Natural killer cell (primary cell): ENCODE results near the gene VPS9D1. TPM values are rescaled to one million over a fixed set of nuclear protein-coding genes. Genes with fewer than 3 reads are reported as not detected.

ENCODE experiments used
- ATAC-seq, 3 donors: fragments of 150-1000 bp in 2 of 3; fragments of 200-7000 bp in 1 of 3; cut with Tn5 transposase; 1 replicate in 1 of 3; 2 replicates in 2 of 3; pipeline ENCODE4 v1.10.0; 2021; ENCODE audit warnings: mild to moderate bottlenecking in 2 of 3, moderate library complexity in 2 of 3
- DNase-seq, 2 donors: peaks; one replicate each; pipeline versions ENCODE4 v3.0.0 to v3.0.0-alpha.2; 2013 to 2021; ENCODE audit warnings: mixed read lengths in 1 of 2
- H3K27ac ChIP-seq: one replicate; pipeline ENCODE4 v1.5.1; 2013; ENCODE audit warnings: mild to moderate bottlenecking, low read length
- H3K27me3 ChIP-seq: one replicate; pipeline ENCODE4 v1.6.1; 2013; ENCODE audit warnings: low read length; ENCODE audit not compliant: control insufficient read depth, insufficient read depth
- H3K36me3 ChIP-seq: one replicate; pipeline ENCODE4 v1.6.1; 2013; ENCODE audit warnings: low read length; ENCODE audit not compliant: control insufficient read depth, insufficient read depth
- H3K4me1 ChIP-seq: one replicate; pipeline ENCODE4 v1.6.1; 2013; ENCODE audit warnings: low read length; ENCODE audit not compliant: control insufficient read depth, insufficient read depth
- H3K4me3 ChIP-seq: one replicate; pipeline ENCODE4 v1.5.1; 2013; ENCODE audit warnings: low read length
- H3K9me3 ChIP-seq: one replicate; pipeline ENCODE4 v1.6.1; 2013; ENCODE audit warnings: low read length; ENCODE audit not compliant: control insufficient read depth, insufficient read depth
- H3K27ac Mint-ChIP-seq, 2 donors: one replicate each; pipeline ENCODE4 v1.8.0; 2022; ENCODE audit warnings: mild to moderate bottlenecking in 2 of 2, mixed read lengths in 2 of 2, moderate library complexity in 1 of 2
- H3K27me3 Mint-ChIP-seq, 2 donors: one replicate each; pipeline ENCODE4 v1.8.0; 2022; ENCODE audit warnings: low read depth in 2 of 2, mixed read lengths in 2 of 2
- H3K36me3 Mint-ChIP-seq: one replicate; pipeline ENCODE4 v1.8.0; 2022; ENCODE audit warnings: mixed read lengths
- H3K4me1 Mint-ChIP-seq, 2 donors: one replicate each; pipeline ENCODE4 v1.8.0; 2022; ENCODE audit warnings: mixed read lengths in 2 of 2
- H3K4me3 Mint-ChIP-seq: one replicate; pipeline ENCODE4 v1.8.0; 2022; ENCODE audit warnings: mild to moderate bottlenecking, moderate library complexity, mixed read lengths
- H3K9me3 Mint-ChIP-seq, 2 donors: one replicate each; pipeline ENCODE4 v1.8.0; 2022; ENCODE audit warnings: mixed read lengths in 2 of 2
- WGBS: methylation state at CpG from one replicate; pipeline ENCODE4 v1.1.7; 2013; ENCODE audit warnings: missing lambda C conversion rate; ENCODE audit not compliant: insufficient coverage; 5-methylcytosine and 5-hydroxymethylcytosine counted together
- intact Hi-C: fragments of 100-400 bp; cut with micrococcal nuclease; formaldehyde crosslinking; loops from one replicate; pipeline ENCODE4 v1.14.2; 2022
- total RNA-seq, 4 donors: library from RNA; stranded (reverse); fragments of 120-200 nt in 1 of 4; gene quantifications; one replicate each; pipeline versions ENCODE4 v1.2.3 to v1.2.4, GENCODE V29; 2013 to 2022
- TF ChIP-seq, protein P1 (sequence below): fragments of 200-600 bp; IDR thresholded peaks from one replicate; pipeline ENCODE4 v1.8.0; 2022; ENCODE audit warnings: antibody characterized with exemption

Gene VPS9D1
- total RNA-seq, 3 donors from 2014 or later (not counting 1 experiment from before 2014, with no cell fraction given), result 31.7 to 43.0 (median 35.4) TPM

DNA sequence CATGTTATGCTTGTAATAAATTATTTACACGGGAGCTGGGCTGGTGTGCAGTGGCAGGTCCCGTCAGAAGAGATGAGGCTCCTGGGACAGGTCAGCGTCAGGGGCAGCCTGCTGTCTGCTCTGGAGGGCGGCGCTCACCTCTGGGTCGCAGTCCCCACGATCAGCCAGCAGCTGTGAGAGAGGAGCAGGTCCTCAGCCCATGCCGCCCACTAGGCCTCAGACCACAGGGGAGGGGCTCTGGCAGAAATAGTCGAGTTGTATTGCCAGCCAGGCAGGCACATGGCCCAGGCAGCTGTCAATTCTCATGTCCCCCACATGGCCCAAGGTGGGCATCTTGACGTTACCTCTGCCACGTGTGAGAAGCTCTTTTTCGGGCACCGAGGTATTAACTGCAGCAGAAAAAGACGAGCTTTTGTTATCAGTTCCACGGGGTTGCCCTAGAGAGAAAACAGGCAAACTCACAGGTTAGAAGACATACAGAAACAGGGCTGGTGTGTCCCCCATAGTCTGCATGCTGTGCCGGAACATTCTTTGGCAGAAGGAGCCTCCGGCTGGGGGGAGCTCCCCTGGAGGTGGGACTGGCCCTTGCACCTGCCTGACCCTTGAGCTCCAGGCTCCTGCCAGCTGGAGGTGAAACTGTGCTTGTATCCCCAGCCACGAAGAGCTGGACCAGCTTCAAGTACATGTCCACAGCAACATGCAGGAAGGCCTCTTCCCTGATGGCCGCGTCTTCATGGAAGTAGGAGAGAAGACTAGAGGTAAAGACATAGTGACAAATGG, 18.0 kb upstream of the VPS9D1 start:
- DNase-seq (no peak), ATAC-seq (no peak)
- peaks cover 27 to 38% of the 10 kb centered on the region in 2 donors for H3K4me1 Mint-ChIP-seq
- H3K27ac Mint-ChIP-seq, result peak overlapping the region; percentile 76 to 88
- H3K4me3 Mint-ChIP-seq, result peak overlapping the region; percentile 6
- H3K27ac ChIP-seq, result no peak overlapping the region
- intact Hi-C loops, result no loop called here
- H3K27me3 ChIP-seq, result no peaks in the 10 kb centered on the region
- H3K27me3 Mint-ChIP-seq, result no peaks in the 10 kb centered on the region
- H3K4me1 ChIP-seq, result peaks cover 46% of the 10 kb centered on the region
- H3K9me3 ChIP-seq, result no peaks in the 10 kb centered on the region
- H3K9me3 Mint-ChIP-seq, result no peaks in the 10 kb centered on the region
- H3K36me3 ChIP-seq, result peaks cover 70% of the 10 kb centered on the region
- TF ChIP-seq, protein P1, sequence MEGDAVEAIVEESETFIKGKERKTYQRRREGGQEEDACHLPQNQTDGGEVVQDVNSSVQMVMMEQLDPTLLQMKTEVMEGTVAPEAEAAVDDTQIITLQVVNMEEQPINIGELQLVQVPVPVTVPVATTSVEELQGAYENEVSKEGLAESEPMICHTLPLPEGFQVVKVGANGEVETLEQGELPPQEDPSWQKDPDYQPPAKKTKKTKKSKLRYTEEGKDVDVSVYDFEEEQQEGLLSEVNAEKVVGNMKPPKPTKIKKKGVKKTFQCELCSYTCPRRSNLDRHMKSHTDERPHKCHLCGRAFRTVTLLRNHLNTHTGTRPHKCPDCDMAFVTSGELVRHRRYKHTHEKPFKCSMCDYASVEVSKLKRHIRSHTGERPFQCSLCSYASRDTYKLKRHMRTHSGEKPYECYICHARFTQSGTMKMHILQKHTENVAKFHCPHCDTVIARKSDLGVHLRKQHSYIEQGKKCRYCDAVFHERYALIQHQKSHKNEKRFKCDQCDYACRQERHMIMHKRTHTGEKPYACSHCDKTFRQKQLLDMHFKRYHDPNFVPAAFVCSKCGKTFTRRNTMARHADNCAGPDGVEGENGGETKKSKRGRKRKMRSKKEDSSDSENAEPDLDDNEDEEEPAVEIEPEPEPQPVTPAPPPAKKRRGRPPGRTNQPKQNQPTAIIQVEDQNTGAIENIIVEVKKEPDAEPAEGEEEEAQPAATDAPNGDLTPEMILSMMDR, result no peak
- WGBS, result 85% methylated on average over 20 of the region's 20 CpGs
- H3K4me3 ChIP-seq, result no peak overlapping the region
- H3K36me3 Mint-ChIP-seq, result no peaks in the 10 kb centered on the region

DNA sequence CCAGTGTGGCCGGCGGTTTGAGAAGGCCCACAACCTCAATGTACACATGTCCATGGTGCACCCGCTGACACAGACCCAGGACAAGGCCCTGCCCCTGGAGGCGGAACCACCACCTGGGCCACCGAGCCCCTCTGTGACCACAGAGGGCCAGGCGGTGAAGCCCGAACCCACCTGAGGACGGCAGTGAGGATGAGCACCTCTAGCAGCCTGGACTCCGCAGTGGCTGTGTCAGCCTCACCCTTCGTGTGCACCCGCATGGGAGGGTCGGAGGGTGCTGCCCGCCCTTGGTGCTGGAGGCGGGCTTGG, 17.3 kb upstream of the VPS9D1 start:
- H3K27ac Mint-ChIP-seq, result peak overlapping the region; percentile 76 to 88
- no peak overlapping the region for H3K4me3 ChIP-seq
- H3K9me3 ChIP-seq, result no peaks in the 10 kb centered on the region
- H3K36me3 ChIP-seq, result peaks cover 77% of the 10 kb centered on the region
- no peaks in the 10 kb centered on the region for H3K27me3 Mint-ChIP-seq
- peak overlapping the region; percentile 1 for H3K27ac ChIP-seq
- 70% methylated on average over 14 of the region's 14 CpGs for WGBS
- DNase-seq, result no peak
- peak in 1 of 3 donors; percentile 55 for ATAC-seq
- H3K27me3 ChIP-seq, result no peaks in the 10 kb centered on the region
- H3K4me3 Mint-ChIP-seq, result peak overlapping the region; percentile 50
- H3K36me3 Mint-ChIP-seq, result no peaks in the 10 kb centered on the region
- no peaks in the 10 kb centered on the region for H3K9me3 Mint-ChIP-seq
- TF ChIP-seq, protein P1, result no peak
- H3K4me1 ChIP-seq, result peaks cover 51% of the 10 kb centered on the region
- peaks cover 29 to 37% of the 10 kb centered on the region in 2 donors for H3K4me1 Mint-ChIP-seq
- intact Hi-C loops, result no loop called here

DNA sequence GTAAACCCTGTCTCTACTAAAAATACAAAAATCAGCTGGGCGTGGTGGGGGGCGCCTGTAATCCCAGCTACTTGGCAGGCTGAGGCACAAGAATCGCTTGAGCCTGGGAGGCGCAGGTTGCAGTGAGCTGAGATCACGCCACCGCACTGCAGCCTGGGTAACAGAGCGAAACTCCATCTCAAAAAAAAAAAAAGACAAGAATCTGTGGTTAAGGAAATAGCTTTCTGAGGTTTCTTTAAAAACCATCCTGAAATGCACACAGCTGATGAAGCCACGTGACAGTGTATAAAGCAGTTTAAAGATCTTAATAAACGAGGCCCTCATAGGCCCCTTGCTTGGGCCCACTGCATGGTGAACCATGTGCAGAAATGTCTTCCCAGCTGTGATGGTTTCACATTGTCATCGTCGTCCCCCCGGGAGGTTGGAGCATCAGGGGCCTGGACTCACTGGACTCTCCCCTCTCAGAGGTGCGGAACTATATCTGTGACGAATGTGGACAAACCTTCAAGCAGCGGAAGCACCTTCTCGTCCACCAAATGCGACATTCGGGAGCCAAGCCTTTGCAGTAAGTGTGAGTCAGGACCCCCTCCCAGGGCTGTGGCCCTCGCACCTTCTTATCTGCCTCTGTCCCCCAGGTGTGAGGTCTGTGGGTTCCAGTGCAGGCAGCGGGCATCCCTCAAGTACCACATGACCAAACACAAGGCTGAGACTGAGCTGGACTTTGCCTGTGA, 16.8 kb upstream of the VPS9D1 start:
- 33% methylated on average over 20 of the region's 20 CpGs for WGBS
- ATAC-seq (peak; percentile 57 to 71 (median 63)), DNase-seq (peak; percentile 35 to 82)
- Mint-ChIP-seq H3K9me3 (no peaks in the 10 kb centered on the region), H3K27ac (peak overlapping the region; percentile 76 to 88), H3K4me3 (peak overlapping the region; percentile 63), H3K36me3 (no peaks in the 10 kb centered on the region), H3K27me3 (no peaks in the 10 kb centered on the region), H3K4me1 (peaks cover 33 to 38% of the 10 kb centered on the region in 2 donors)
- Histone ChIP-seq H3K36me3 (peaks cover 81% of the 10 kb centered on the region), H3K27me3 (no peaks in the 10 kb centered on the region), H3K9me3 (no peaks in the 10 kb centered on the region), H3K4me1 (peaks cover 49% of the 10 kb centered on the region), H3K27ac (peak overlapping the region; percentile 16), H3K4me3 (no peak overlapping the region)
- TF ChIP-seq, protein P1, result no peak
- intact Hi-C loops, result loop anchor here (1.0 kb wide), 2 partner anchors 10 to 15 kb away; no protein-coding TSS in a partner anchor
